HG03066 (cell line): ENCODE measurements around the gene CLTA.
"Not testable (repeated sequence)": the region's sequence is repeated elsewhere in the genome, so short reads cannot be mapped to it uniquely, and the experiment has no call there.

Experiments used
- ATAC-seq: cut with Tn5 transposase; IDR thresholded peaks from one replicate; pipeline ENCODE4 v1.9.1; 2021; ENCODE audit warnings: low read depth; ENCODE audit not compliant: unreplicated experiment

CLTA gene

GRCh38 chr9:36222449-36222848 lies 31.7 kb downstream of the CLTA start:
- no peak for ATAC-seq

DNA sequence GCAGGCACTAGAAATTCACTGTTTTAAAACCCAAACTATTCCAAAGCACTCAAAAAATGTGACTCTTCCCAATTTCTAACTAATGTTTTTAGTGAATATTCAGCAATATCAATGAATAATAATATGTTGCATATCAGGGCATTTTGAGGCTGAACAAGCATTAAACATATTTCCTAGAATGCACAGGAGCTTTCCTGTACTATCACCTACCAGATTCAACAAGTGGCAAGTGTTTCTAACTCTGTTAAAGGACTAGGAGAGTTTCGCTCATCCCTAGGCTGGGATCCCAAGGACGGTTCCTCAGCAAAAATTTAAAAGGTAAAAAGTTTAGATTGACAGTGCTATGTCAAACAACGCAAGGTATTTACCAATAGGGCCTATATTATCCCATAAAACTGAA lies 46.5 kb downstream of the CLTA start:
- no peak for ATAC-seq

- ATAC-seq: not testable (repeated sequence)
Observed at GRCh38 chr9:36239205-36239604, 48.5 kb downstream of the CLTA start.

GRCh38 chr9:36239675-36240074 lies 49.0 kb downstream of the CLTA start:
- ATAC-seq: not testable (repeated sequence)

- ATAC-seq: no peak
Observed at GRCh38 chr9:36245906-36246305, 55.2 kb downstream of the CLTA start.

DNA sequence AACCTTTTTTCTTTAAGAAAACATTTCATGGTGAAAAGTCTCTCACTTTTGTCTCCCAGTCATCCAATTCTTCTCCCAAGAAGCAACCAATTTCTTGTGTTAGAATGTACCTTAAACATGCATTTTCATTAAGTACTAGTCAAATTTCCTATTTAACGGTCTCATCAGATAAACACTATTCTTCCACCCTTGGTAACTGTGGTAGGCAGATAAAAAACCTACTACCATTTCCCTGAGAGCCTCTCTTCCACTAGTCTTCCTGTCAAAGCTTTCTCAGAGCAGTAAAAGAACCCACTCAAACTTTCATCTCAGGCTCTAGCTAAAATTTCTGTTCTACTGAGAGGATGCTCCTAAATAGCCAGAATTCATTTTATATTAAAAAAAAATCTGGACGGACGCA lies 56.6 kb downstream of the CLTA start:
- ATAC-seq: no peak

DNA sequence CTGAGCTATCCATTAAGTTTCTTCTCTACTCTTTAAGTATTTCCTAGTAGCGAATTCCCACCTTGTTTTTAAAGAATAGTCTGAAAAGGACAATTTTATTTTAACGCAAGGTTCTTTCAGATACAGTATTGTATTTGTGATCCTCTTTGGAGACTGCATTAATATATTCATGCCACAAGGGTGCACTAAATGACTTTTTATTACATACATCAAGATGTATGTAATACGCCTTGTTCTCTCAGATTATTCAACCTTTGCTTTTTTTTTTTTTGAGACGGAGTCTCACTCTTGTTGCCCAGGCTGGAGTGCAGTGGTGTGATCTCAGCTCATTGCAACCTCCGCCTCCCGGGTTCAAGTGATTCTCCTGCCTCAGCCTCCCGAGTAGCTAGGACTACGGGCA lies 57.3 kb downstream of the CLTA start:
- not testable (repeated sequence) for ATAC-seq

DNA sequence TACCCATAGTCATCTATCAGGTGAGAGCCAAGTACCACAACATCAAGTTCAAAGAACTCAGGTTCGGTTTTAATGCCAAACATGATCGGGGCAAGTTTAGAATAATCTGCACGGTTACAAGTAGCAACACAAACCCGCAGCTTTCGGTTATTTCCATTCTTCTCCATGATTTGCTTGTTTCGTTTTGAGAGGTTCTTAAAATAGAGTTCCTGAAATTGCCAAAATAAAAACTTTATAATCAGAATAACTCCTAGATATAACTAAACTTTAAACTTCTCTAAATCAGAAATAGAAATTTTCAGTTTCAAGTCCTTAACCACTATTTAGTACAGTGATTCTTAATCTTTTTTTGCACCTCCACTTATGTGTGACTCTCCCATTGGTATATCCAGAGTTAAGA lies 58.5 kb downstream of the CLTA start:
- ATAC-seq: no peak

DNA sequence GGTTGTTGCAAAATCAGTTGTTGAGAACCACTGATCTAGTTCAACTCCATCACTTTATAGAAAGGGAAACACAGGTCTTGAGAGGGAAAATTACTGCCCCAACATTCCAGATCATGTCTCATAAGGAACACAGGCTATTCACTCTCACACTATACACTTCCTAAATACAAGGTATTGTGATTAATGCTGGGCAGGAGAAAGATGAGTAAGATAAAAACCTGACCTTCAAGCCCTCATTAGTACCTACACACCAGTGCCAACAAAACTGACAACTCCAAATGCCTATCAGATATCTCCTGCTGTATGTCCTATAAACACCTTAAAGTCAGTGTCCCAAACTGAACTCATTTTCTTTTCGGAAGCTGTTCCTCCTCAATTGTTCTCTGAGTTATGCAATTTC lies 59.4 kb downstream of the CLTA start:
- ATAC-seq: no peak

DNA sequence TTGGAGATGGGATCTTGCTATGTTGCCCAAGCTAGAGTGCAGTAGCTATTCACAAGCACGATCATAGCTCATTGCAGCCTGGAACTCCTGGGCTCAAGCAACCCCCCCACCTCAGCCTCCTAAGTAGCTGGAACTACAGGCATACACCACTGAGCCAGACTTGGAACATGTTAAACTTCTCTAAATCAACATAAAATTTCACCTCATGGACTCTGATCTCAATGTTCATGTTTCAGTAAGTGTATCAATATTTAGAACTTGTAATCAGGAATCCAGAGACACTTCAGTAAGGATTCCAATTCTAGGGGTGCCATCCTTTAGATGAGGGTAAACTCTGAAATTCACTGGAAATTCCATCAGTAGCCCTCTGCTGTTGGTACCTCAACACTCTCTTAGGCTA lies 60.7 kb downstream of the CLTA start:
- no peak for ATAC-seq

DNA sequence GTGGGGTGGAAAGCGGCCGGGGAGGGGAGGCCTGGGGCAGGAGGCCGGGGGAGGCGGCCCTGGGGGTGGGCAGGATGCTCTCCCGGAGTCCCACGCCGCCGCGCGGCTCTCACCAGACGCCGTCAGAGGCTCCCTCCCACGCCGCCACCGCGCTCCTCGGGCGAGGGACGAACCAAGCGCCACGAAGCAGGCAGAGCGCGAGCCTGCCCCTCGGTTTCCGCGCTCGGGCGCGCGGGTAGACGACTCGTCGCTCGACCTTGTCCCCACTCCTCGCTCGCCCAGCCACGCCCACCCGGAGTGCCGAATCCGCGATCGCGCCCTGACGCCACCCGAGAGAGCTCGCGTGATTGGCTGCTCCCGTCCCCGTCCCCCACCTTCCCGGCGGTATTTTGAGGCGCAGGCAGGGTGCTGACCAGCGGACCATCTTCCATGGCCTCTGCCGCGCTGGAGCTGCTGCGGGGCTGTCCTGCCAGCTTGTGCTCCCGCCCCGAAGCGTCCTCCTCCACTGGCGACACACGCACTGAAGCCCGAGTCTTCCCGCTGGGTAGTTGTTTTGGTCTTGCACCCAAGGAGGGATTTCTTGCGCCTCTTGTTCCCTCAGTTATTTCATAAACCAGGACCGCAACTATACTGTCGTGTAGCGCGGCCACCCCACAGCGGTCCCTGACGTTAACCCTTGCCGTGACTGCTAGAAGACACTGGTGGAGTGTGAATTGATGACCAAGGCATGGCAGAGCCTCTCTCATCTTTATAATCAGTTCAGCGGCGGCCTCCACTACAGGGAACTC lies 67.7 kb downstream of the CLTA start, which contains the start of gene GNE:
GNE (minus strand) TSS at position 241 of the 788 bp plus-strand sequence. CDS start 9,093 bp downstream, outside the sequence.
- ATAC-seq: peak; percentile 89

DNA sequence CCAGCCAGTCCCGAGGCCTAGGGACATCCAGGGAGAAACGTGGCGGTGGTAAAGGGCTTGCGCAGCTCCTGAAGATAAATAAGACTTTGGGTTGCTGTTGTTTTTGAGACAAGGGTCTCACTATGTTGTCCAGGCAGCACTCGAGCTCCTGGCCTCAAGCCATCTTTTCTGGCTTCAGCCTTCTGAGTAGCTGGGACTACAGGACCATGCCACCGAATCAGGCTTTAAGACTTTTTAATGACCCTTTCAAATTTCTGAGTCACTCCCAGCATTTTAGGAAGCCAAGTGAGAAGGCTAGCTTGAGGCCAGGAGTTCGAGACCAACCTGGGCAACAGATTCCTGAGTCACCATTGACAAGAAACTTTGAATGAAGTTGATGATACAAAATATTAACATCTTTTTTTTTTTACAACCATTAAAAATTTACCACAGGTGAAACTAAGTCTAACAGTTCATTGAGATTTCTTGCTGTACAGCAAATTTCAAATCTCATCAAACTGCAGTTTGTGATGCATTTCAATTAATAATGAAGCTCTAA lies 68.3 kb downstream of the CLTA start:
- no peak for ATAC-seq
